ENCODE data around the gene IFNA14. TPM values are rescaled to one million over a fixed set of nuclear protein-coding genes. Genes with fewer than 3 reads are reported as not detected.

IFNA14 gene
- total RNA-seq: not detected in 2 replicates

GRCh38 chr9:21239911-21240310 is at the start of gene IFNA14:
Gene IFNA14 (minus strand): TSS chr9:21240005. CDS start chr9:21239935, 70 bp downstream.

GRCh38 chr9:21228122-21228521 is 11.7 kb downstream of the IFNA14 start, which contains the start of gene IFNA17:
Gene IFNA17 (minus strand): TSS chr9:21228222. CDS start chr9:21228173, 49 bp downstream.

DNA sequence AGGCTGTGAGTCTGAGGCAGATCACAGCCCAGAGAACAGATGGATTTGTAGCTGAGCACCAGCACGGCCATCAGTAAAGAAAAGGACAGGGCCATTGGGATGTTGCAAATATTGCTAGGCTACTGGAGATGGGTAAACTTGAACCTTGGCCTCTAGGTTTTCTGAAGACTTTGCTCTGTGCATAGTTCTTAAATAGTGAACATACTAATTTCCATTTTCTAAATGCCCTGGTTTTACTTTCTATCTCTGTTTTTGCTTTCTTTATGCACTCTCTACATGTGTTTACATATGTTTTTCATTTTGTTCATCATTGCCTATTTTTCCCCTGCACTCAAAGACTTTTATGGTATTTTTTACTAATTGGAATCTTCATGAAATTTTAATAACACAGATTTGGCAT is 22.6 kb downstream of the IFNA14 start, which contains the start of gene IFNA16:
IFNA16 (minus strand) TSS at position 101 of the 400 bp plus-strand sequence; CDS start at position 95, 6 bp downstream.

GRCh38 chr9:21207043-21207442 is 32.8 kb downstream of the IFNA14 start, which contains the start of gene IFNA10:
Gene IFNA10 (minus strand): TSS chr9:21207143. CDS start chr9:21207097, 46 bp downstream.

DNA sequence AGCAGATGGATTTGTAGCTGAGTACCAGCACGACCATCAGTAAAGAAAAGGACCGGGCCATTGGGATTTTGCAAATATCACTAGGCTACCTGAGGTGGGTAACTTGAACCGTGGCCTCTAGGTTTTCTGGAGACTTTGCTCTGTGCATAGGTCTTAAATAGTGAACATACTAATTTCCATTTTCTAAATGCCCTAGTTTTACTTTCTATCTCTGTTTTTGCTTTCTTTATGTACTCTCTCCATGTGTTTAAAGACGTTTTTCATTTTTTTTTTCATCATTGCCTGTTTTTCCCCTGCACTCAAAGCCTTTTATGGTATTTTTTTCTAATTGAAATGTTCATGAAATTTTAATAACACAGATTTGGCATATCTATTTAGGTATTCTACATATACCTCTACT is 37.7 kb downstream of the IFNA14 start, which contains the start of gene IFNA7:
IFNA7 (minus strand) TSS at position 101 of the 400 bp plus-strand sequence; CDS start at position 61, 40 bp downstream.

Other genes with a start within 250 kb of the IFNA14 start
- 13.4 and 16.3 TPM in 2 replicates for gene HACD4, start 208.4 kb downstream of the IFNA14 start, total RNA-seq
- not detected in 2 replicates for gene IFNB1, start 162.1 kb downstream of the IFNA14 start, total RNA-seq
- not detected in 2 replicates for gene IFNW1, start 98.2 kb downstream of the IFNA14 start, total RNA-seq
- gene IFNA21, start 73.3 kb downstream of the IFNA14 start, total RNA-seq: not detected in 2 replicates
- gene IFNA4, start 52.4 kb downstream of the IFNA14 start, total RNA-seq: not detected in 2 replicates
- gene IFNA7, start 37.8 kb downstream of the IFNA14 start, total RNA-seq: not detected in 2 replicates
- gene IFNA10, start 32.9 kb downstream of the IFNA14 start, total RNA-seq: not detected in 2 replicates
- not detected in 2 replicates for gene IFNA16, start 22.7 kb downstream of the IFNA14 start, total RNA-seq
- not detected in 2 replicates for gene IFNA17, start 11.8 kb downstream of the IFNA14 start, total RNA-seq
- not detected in 2 replicates for gene IFNA5, start 65.3 kb upstream of the IFNA14 start, total RNA-seq
- gene KLHL9, start 95.4 kb upstream of the IFNA14 start, total RNA-seq: 48.1 and 52.5 TPM in 2 replicates
- not detected in 2 replicates for gene IFNA6, start 110.9 kb upstream of the IFNA14 start, total RNA-seq
- gene IFNA13, start 128.1 kb upstream of the IFNA14 start, total RNA-seq: not detected in 2 replicates
- not detected in 2 replicates for gene IFNA2, start 145.4 kb upstream of the IFNA14 start, total RNA-seq
- not detected in 2 replicates for gene IFNA8, start 169.1 kb upstream of the IFNA14 start, total RNA-seq
- gene IFNA1, start 200.4 kb upstream of the IFNA14 start, total RNA-seq: not detected in 2 replicates
- gene IFNE, start 242.3 kb upstream of the IFNA14 start, total RNA-seq: 5.1 and 11.2 TPM in 2 replicates

Measured in smooth muscle cell of trachea (primary cell).